ENCODE results near the gene SLC35B1. TPM values are rescaled to one million over a fixed set of nuclear protein-coding genes. Genes with fewer than 3 reads are reported as not detected.

SLC35B1 gene
- total and polyA plus RNA-seq, 2 donors (not counting 3 experiments of a cell fraction or from before 2014, with no cell fraction given), result 87.0 to 142 TPM

DNA sequence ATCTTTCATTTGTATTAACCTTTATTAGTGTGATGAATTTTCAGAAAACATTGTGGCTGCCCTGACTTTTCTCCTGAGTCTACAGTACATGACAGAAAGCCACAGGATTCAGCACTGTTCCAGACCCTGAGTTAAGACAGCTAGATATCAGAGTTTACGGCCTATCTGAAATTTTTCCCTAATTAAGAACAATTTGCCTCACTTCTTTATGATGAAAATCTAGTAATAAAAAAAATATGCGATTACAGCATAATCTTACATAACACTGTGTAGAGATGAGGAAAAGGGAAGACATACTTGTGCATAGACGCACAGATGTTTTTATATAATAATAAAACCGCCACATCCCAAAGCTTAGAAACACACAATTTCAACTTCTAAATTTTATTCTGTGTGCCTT lies 37.1 kb downstream of the SLC35B1 start:
- dilution Hi-C loops (cut with MboI; ENCODE audit: extremely low pct_ligation_motif_present, low sequenced_read_pairs), result no loop called here
- ChIA-PET POLR2A (interaction anchor here (0.6 kb wide), 1 partner anchor 43 kb away, joined by 6 read pairs; no protein-coding TSS in a partner anchor), CTCF (interaction anchor here (1.0 to 2.5 kb wide), 9 partner anchors 11 to 101 kb away, joined by 3 to 15 read pairs (median 4); partner anchors contain the start of gene NXPH3)
- DNase-seq (ENCODE audit: low read depth, low spot score), result no peak
- H3K9ac ChIP-seq (replicated peaks; ENCODE audit: extremely low read depth, insufficient read depth, low read length), result peak overlapping the region; percentile 38
- H3K27ac ChIP-seq (ENCODE audit: insufficient read depth, low read depth, low read length), result peak overlapping the region; percentile 43
- no peak for FAIRE-seq
- H3K9me1 ChIP-seq (replicated peaks; ENCODE audit: control insufficient read depth, extremely low read depth, insufficient read depth, low read length), result no peaks in the 10 kb centered on the region
- H3K79me2 ChIP-seq (ENCODE audit: control insufficient read depth, insufficient read depth, low read length), result peaks cover 77% of the 10 kb centered on the region
- no peaks in the 10 kb centered on the region for H4K20me1 ChIP-seq (replicated peaks; ENCODE audit: control insufficient read depth, extremely low read depth, insufficient read depth, low read length)
- no peaks in the 10 kb centered on the region for H3K27me3 ChIP-seq (ENCODE audit: control insufficient read depth in 2 of 2, insufficient read depth in 2 of 2, low read length in 2 of 2)
- H3K4me2 ChIP-seq (ENCODE audit: insufficient read depth, low read length), result peak overlapping the region; percentile 93
- peaks cover 17% of the 10 kb centered on the region for H3K4me1 ChIP-seq (ENCODE audit: control insufficient read depth, extremely low read depth, insufficient read depth, low read length)
- intact Hi-C loops (cut with micrococcal nuclease), result no loop called here
- TF ChIP-seq, protein P1, sequence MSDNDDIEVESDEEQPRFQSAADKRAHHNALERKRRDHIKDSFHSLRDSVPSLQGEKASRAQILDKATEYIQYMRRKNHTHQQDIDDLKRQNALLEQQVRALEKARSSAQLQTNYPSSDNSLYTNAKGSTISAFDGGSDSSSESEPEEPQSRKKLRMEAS (IDR thresholded peaks at IDR 0.05; ENCODE audit: insufficient read depth, insufficient read length), result no peak
- TF ChIP-seq MYC (IDR thresholded peaks at IDR 0.05; ENCODE audit: low read depth, low read length) (no peak), POLR2AphosphoS5 (IDR thresholded peaks at IDR 0.05; ENCODE audit: insufficient read depth, low read depth, low read length) (no peak), FOS (IDR thresholded peaks at IDR 0.05; ENCODE audit: borderline replicate concordance, insufficient read depth, low read length) (no peak), CTCF (IDR thresholded peaks at IDR 0.05; ENCODE audit: extremely low read depth in 1 of 2, insufficient read depth in 1 of 2, low read depth in 1 of 2, low read length in 2 of 2) (no peak), JUN (IDR thresholded peaks at IDR 0.05; ENCODE audit: borderline replicate concordance, insufficient read depth, insufficient read length, low read depth) (no peak), GATA2 (IDR thresholded peaks at IDR 0.05; ENCODE audit: insufficient read depth, insufficient read length, low read depth, low read length) (no peak), POLR2A (IDR thresholded peaks at IDR 0.05; ENCODE audit: low read depth, low read length) (no peak), EZH2 (IDR thresholded peaks at IDR 0.05; ENCODE audit: borderline replicate concordance, low read depth, low read length, severe bottlenecking) (no peak)
- peak overlapping the region in 1 of 3 experiments; percentile 53 for H3K4me3 ChIP-seq (replicated peaks in 1 of 3; ENCODE audit: insufficient read depth in 1 of 3, low read depth in 1 of 3, low read length in 3 of 3)
- H3K36me3 ChIP-seq (ENCODE audit: control insufficient read depth in 2 of 2, extremely low read depth in 1 of 2, insufficient read depth in 2 of 2, low read length in 2 of 2), result no peaks in the 10 kb centered on the region
- no TSS peak for BruUV-seq (replicated peaks)
- H2AFZ ChIP-seq (ENCODE audit: low read depth, low read length), result no peak overlapping the region
- no peaks in the 10 kb centered on the region for H3K9me3 ChIP-seq (replicated peaks; ENCODE audit: control insufficient read depth, insufficient read depth, low read length)

Data from endothelial cell of umbilical vein (primary cell).